GM23338 (cell line): ENCODE results near the gene USP10. TPM values are rescaled to one million over a fixed set of nuclear protein-coding genes. Genes with fewer than 3 reads are reported as not detected.

Source experiments
- polyA plus RNA-seq: library from polyadenylated mRNA; unstranded; fragments of >200 nt; fragmentation: Nextera tagmentation; extraction: Ambion mirVana; gene quantifications from 2 replicates; pipeline ENCODE4 v1.2.1, GENCODE V29; 2016
- total RNA-seq: library from RNA; depleted of rRNA; stranded (reverse); fragments of >200 nt; shearing (Covaris generic); gene quantifications from 2 replicates; pipeline ENCODE4 v1.2.3, GENCODE V29; 2014; rRNA removed

USP10 gene
- total and polyA plus RNA-seq, 2 experiments from 2014 or later: 158 to 194 TPM

Other genes starting within 250 kb of the USP10 start
- gene MEAK7, start 195.3 kb upstream of the USP10 start, total RNA-seq: 16.9 and 17.2 TPM in 2 replicates
- 7.5 and 7.9 TPM in 2 replicates for gene MEAK7, start 195.3 kb upstream of the USP10 start, polyA plus RNA-seq
- gene COTL1, start 81.9 kb upstream of the USP10 start, total RNA-seq: 111 and 117 TPM in 2 replicates
- gene COTL1, start 81.9 kb upstream of the USP10 start, polyA plus RNA-seq: 165 and 166 TPM in 2 replicates
- 54.6 and 70.4 TPM in 2 replicates for gene KLHL36, start 51.5 kb upstream of the USP10 start, total RNA-seq
- 13.4 and 15.5 TPM in 2 replicates for gene KLHL36, start 51.5 kb upstream of the USP10 start, polyA plus RNA-seq
- 6.0 and 8.3 TPM in 2 replicates for gene CRISPLD2, start 120.0 kb downstream of the USP10 start, total RNA-seq
- 2.1 and 2.6 TPM in 2 replicates for gene CRISPLD2, start 120.0 kb downstream of the USP10 start, polyA plus RNA-seq